Measurements from ENCODE around the gene HDAC5.
"Not testable (repeated sequence)": the region's sequence is repeated elsewhere in the genome, so short reads cannot be mapped to it uniquely, and the experiment has no call there.

HDAC5 gene

DNA sequence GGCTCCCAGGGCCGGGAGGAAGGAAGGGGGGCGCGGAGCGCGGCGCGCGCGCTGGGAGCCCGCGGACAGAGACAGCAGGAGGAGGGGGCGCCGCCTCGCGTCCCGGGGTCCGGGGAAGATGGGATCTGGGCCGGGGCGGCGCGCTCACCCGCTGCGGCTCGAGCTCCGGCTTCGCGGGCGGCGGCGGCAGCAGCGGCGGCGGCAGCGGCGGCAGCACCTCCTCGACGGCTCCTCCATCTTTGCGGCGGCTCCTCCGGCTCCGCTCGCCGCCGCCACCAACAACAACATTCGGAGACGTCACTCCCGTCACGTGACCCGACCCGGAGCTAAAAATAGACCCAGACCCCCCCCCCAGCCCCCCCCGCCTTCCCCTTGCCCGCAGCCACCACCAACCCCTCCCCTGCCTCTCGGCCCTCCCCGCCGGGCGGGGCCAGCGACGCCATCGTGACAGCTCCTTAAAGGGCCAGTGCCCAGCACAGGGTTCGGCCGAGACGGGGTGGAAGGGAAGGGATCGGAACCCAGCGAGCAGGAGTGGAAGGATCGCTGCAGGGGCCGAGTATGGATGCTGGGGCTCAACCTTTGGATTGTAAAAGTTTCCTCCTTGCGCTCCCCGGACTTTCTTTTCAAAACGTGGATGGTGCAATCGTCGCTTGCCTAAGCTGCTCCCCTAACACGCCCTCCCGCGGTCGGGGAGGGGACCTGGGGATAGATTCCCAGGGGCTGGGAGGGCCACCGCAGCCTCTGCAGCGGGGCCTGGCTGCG lies at the start of gene HDAC5:
HDAC5 (minus strand) TSS at position 286 of the 762 bp plus-strand sequence. CDS start 6,126 bp downstream, outside the sequence.
- peak; percentile 89 to 90 for DNase-seq

- no peak for DNase-seq
Measured at GRCh38 chr17:44171931-44172455, 48.6 kb upstream of the HDAC5 start.

DNA sequence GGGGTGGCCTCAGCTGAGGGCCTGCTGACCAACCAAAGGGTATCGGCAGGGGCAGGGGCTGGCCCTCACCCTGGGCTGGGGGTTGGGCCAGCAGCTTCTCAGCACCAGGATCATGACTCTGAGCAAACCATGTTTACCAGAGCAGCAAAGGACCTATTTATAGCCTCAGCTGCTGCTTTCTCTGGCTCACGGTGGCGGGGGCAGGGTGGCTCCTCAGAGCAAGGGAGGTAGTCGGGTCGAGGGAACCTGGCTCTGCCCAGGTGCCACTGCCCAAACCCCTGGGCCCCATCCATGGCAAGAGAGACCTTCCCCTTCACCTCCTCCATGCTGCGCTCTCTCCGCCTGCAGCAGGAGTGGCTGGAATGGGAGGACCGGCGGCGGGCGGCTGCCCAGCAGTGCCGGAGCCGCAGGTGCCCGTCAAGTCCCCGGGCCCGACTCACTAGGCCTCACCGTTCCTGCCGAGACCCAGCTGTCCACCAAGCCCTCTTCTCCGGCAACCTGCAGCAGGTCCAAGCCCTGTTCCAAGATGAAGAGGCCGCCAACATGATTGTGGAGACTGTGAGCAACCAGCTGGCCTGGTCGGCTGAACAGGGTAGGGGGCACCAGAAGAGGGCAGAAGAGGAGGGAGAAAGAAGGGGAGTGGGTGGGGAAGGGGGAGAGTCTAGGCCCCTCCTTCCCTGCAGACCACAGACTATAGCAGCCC lies 47.2 kb upstream of the HDAC5 start, which contains the start of gene ASB16:
ASB16 (plus strand) TSS at position 206 of the 703 bp plus-strand sequence; CDS start at position 292, 86 bp downstream.
- no peak for DNase-seq

GRCh38 chr17:44170135-44170498 lies 46.7 kb upstream of the HDAC5 start:
- no peak for DNase-seq

DNA sequence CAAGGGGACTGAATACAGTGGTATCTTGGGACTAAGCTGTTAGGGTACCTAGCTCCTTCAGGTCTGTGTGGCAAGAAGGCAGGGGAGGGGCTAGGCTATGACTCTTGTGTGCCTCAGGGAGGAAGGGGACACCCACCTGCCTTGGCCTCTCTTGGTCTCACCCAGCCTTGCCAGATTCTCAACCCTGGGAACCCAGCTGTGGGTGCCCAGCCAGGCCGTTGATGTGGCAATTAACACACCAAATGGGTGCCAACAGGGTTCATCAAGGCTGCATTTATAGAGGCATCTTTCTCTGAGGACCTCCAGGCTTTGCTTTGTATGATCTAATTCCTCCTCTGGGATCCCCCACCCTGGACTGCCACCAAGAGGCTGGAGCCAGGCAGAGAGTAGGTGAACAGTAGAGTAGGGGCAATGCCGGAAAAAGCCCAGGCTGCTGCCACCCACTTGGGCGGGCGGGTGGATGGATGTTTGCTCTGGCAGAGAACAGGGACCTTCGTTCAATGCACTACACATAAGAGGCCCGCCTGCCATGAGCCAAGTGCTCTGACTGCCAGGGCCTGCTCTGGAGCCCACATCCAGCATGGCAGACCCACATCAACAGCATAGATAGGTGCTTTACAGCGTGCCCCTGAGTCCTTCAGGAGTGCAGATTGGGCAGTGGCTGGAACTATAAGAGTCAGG lies 43.9 kb upstream of the HDAC5 start:
- DNase-seq, result no peak

DNA sequence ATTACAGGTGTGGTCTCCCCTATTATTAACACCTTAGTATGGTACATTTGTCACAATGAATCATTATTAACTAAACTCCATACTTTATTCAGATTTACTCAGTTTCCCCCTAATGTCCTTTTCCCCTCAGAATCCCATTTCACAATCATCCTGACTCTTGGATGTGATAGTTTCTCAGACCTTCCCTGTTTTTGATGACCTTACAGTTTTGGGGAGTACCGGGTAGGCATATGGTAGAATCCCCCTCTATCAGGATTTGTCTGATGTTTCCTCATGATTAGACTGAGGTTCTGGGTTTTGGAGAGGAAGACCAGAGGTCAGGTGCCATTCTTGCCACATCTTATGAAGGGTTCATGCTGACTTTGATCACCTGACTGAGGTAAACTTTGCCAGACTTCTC lies 41.0 kb upstream of the HDAC5 start:
- DNase-seq, result no peak

DNA sequence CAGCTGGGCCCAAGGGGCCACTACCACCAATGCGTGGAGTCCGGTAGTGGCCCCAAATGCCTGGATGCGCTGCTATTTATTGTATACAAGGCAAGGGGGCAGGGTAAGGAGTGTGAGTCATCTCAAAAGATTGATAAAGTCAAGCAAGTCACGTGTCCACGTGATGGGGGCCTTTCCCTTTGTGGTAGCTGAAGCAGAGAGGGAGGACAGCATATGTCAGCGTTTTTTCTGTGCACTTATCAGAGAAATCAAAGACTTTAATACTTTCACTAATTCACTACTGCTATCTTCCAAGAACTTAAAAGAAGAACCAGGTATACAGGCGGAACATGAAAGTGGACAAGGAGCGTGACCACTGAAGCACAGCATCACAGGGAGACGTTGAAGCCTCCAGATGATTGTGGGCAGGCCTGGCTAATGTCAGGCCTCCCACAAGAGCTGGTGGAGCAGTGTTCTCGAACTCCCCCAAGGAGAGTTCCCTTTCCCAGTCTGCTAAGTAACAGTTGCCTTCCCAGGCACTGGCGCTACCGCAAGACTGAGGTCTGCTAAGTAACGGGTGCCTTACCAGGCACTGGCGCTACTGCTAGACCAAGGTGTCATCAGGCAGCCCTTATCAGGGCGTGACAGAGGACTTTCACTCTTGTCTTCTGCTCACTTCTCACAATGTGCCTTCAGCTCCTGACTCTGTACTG lies 36.2 kb upstream of the HDAC5 start:
- DNase-seq, result no peak

DNA sequence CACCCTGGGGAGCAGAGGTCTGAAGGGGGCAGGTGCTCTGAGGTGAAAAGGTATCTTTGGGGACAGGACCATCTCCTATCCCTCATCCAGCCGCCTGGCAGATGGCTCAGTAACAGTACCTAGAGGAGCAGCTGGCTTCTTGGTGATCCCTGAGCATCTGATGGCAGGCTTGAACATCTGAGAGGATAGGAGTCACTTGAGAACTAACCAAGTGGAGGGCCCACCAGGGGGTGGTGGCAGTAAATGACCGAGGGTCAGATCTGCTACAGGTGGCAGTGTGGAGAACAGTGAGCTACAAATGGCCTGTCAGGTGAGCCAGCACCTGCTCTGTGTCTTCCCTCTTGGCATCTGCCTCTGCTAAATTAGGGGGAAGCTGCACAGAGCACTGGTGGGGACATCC lies 32.0 kb upstream of the HDAC5 start:
- DNase-seq, result no peak

DNA sequence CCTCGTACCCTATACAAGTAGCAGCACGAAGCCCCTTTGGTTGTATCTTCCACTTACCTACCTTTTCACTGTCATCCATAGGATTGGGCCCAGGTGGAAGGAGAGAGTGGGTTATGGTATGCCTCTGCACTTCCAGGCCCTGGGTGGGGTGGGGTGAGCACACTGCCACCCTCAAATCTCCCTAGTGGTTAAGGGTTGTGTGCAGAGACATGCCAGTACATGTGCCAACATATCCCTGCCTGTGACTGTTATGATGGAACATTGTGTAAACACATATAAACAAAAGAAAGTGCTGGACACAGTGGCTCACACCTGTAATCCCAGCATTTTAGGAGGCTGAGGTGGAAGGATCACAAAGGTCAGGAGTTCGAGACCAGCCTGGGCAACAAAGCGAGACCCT lies 29.4 kb upstream of the HDAC5 start:
- no peak for DNase-seq

DNA sequence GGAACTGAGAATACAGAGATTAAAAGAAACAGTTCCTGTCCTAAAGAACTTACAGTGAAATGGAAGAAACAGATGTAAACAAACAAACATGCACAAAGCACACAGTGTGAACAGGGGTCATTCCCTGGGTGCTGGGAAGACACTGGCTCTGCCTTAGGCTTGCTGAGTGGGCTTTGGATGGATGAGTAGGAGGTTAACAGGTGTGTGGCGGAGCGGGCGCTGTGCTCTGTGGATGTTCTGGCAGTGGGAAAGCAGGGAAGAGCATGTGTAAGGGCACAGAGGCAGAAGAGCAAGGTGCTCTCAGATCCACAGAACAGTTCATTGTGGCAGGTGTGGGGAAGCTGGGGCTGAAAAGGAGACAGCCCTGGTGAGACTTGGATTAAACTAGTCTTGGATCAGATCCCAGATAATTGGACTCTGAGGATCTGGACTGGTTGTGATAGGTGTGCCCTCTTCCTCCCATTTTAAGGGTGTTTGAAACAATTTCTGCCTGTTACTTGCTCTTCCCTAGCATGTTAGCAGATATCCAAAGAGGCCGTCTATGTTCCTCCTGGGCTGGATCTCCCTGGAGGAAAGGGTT lies 26.4 kb upstream of the HDAC5 start:
- no peak for DNase-seq

DNA sequence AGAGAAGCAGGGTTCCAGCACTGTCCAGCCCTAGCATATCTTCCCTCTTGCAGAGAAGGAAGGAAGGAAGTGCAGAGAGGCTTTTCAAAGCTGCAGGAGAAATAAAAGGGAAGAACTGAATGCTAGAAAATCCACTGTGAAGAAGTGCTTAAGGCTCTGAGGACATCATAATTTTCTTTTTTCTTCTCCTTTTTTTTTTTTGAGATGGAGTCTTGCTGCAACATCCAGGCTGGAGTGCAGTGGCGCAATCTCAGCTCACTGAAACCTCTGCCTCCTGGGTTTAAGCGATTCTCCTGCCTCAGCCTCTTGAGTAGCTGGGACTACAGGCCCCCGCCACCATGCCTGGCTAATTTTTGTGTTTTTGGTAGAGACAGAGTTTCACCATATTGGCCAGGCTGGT lies 25.6 kb upstream of the HDAC5 start:
- DNase-seq, result not testable (repeated sequence)

- no peak for DNase-seq
Measured at GRCh38 chr17:44147812-44148211, 24.4 kb upstream of the HDAC5 start.

- no peak for DNase-seq
Measured at GRCh38 chr17:44146375-44147346, 23.2 kb upstream of the HDAC5 start.

GRCh38 chr17:44144966-44145739 lies 21.7 kb upstream of the HDAC5 start:
- DNase-seq, result no peak

GRCh38 chr17:44143921-44144320 lies 20.5 kb upstream of the HDAC5 start:
- not testable (repeated sequence) for DNase-seq

DNA sequence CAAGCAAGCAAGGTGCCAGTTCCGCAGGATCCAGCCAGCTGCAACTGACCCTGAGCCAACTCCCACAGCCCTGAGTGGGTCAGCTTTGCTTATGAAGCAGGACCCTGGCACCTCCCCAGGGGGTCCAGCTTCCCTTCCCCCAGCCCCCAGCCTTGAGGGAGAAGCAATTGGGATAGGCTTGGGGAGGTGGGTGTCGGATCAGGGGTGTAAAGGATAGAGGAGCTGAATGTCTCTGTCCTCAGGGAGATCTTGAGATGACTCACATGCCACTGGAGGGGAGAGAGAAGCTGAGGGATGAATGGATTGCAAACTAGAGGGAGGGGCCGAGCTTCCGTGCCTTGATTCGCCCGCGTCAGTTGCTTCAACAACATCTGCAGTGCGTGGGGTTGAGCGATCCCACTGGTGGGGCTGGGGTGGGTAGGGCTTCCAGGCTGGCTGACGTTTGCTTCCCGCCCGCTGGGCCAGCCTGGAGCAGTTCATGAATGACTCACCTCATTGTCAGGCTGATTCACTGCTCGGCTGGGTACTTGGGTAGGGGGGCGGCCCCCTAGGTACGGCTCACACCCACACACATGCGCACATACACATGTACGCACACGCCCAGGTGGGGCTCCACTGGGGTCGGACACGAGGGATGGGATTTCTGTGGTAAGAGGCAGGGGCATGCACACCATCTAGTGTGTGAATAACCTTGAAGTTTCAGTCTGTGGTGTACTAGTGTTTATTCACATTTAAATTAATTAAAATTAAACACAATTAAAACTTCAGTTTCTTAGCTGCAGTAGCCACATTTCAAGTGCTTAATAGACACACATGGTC lies 14.7 kb upstream of the HDAC5 start:
- DNase-seq, result peak; percentile 39 to 43

DNA sequence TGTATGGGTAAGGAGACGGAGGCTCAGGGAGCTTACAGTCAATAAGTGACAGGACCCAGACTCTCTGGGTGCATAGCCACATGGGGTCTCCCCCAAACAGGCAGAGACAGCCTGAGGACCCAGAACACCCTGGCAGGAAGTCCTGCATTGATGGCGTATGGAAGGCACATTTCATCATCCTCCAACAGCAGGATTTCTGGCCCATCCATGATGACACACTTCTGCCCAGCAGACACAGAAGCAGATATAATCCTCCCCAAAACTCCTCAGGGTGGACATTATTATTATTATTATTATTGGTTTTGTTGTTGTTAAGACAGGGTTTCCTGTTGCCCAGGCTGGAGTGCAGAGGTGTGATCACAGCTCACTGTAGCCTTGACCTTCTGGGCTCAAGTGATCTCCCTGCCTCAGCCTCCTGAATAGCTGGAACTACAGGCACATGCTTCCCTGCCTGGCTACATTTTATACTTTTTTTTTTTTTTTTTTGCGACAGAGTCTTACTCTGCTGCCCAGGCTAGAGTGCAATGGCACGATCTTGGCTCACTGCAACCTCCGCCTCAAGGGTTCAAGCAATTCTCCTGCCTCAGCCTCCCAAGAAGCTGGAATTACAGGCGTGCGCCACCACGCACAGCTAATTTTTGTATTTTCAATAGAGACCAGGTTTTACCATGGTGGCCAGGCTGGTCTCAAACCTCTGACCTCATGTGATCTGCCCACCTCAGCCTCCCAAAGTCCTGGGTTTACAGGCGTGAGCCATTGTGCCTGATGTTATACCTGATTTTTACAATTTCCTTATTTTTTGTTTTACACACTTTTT lies 11.5 kb upstream of the HDAC5 start:
- DNase-seq, result no peak

DNA sequence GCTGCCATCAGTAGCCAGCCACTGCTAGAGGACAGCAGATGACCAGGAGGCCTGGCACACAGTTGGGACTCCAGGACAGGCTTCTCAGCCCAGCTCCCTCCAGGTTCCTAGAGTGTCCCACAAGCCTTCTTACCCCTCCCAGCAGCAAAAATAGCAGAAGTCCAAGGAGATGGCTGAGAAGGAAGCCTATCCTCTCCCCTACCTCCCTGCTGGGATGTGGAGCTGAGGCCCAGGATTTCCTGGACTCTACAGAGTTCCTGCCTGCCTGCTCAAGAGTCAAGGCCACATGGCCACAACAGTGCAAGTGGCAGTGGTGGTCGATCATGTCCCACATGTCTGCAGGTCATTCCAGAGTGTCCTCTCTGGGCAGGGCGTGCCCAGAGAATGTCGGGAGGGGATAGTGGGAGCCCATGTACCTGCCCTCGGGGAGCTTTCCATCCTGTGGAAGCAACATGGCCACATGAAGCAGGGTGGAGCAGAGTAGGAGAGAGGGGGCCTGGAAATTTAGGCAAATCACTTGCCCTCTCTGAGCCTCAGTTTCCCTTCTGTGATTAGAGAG lies 10.6 kb upstream of the HDAC5 start:
- DNase-seq, result no peak

Data from Kasumi-1 (cell line).